ENCODE results near the gene MR1. TPM values are rescaled to one million over a fixed set of nuclear protein-coding genes. Genes with fewer than 3 reads are reported as not detected.
"Not testable (repeated sequence)": the region's sequence is repeated elsewhere in the genome, so short reads cannot be mapped to it uniquely, and the experiment has no call there.

The MR1 gene
- total RNA-seq, 1 donor from 2014 or later: 8.4 TPM

DNA sequence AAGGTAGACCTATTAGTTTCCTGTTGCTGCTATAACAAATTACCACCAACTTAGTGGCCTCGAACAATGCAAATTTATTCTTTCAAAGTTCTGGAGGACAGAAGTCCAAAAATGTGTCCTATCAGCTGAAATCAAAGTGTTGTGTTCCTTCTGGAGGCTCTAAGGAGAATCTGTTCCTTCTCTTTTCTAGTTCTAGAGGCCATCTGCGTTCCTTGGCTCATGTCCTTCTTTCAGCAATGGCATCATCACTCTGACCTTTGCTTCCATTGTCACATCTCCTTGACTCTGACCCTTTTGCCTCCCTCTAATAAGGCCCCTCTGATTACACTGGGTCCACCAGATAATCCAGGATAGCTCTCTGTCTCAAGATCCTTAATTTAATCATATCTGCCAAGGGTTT is 1.2 kb upstream of the MR1 start:
- no peak for DNase-seq

- peak; percentile 32 for DNase-seq
Measured at GRCh38 chr1:181033128-181033798, 520 bp upstream of the MR1 start.

DNA sequence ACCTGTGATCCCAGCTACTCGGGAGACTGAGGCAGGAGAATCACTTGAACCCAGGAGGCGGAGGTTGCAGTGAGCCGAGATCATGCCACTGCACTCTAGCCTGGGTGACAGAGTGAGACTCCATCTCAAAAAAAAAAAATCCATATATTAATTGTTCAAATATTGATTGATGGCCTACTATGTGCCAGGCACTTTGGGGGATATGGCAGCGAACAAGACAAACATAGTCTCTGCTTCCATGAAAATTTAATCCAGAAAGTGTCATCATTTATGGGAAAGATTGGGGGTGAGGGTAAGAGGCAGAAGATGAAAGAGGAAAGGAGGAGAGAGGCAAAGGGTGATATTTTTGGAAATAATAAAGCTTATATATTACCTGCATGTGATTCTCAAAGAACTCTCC is 1.4 kb downstream of the MR1 start:
- DNase-seq: not testable (repeated sequence)

- no peak for DNase-seq
Measured at GRCh38 chr1:181036107-181036836, 2.5 kb downstream of the MR1 start.

- DNase-seq: no peak
Measured at GRCh38 chr1:181037386-181037785, 3.6 kb downstream of the MR1 start.

- peak; percentile 72 for DNase-seq
Measured at GRCh38 chr1:181038399-181038873, 4.7 kb downstream of the MR1 start.

- DNase-seq: no peak
Measured at GRCh38 chr1:181040284-181040865, 6.6 kb downstream of the MR1 start.

GRCh38 chr1:181043025-181043888 is 9.5 kb downstream of the MR1 start:
- DNase-seq: peak; percentile 18

DNA sequence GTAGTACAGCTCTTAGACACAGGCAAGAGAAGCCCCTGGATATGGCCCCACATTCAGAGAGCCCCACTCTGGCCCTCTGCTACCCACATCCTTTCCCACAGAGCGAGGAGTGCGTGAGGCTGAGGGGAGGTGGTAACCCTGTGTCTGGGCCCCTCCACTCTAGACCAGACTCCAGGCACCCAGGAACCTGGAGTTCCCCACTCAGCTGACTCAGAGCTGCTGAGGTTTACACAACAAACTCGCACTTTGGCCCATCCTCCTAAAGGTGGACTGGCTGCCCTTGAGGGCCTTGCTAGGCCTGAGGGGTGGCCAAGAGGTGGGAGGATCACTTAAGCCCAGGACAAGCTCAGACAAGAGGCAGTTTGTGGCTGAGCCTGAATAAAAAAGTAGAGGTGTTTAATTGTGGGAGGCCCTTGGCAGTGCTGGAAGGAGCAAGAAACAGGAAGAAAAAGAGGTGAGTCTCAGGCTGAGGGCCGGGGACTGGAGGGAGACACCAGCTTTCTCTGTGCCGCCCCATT is 10.7 kb downstream of the MR1 start:
- no peak for DNase-seq

DNA sequence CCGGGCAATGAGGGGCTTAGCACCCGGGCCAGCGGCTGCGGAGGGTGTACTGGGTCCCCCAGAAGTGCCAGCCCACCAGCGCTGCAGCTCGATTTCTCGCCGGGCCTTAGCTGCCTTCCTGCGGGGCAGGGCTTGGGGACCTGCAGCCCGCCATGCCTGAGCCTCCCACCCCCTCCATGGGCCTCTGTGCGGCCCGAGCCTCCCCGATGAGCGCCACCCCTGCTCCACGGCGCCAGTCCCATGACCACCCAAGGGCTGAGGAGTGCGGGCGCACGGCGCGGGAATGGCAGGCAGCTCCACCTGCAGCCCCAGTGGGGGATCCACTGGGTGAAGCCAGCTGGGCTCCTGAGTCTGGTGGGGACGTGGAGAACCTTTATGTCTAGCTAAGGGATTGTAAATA is 12.2 kb downstream of the MR1 start:
- DNase-seq: not testable (repeated sequence)

DNA sequence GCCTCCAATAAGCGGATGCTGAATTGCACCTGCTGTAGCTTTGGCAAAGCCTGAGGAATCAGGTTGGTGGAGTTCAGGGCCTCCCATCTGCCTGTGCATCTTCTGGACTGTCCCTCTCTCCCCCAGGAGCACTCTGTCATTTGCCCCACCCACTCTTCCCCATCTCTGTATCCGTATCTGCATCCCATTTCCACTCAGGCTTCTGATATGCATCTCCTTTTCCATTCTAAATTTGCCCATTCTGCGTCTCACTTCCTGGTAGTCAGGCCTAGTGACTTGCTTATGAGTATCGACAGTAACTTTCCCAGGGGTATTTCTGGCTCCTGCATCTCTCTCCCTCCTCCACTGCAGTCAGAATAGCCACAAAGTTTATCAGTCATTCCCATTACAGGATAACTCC is 15.6 kb downstream of the MR1 start:
- DNase-seq: no peak

DNA sequence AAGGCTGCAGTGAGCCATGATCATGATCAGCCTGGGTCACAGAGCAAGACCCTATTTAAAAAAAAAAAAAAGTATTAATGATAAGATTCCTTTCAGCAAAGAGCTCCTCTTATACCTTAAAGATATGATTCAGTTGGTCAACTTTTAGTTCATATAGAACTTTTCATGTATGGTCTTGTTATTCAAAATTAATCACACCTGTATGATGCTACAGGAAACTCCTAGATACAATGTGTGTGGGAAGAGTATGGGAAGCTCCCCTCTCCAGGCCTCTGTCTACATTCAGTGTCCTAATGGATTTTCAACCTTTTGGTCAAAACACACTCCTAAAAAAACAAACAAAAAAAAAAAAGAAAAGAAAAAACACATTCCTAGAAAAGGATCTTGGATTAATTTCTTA is 17.1 kb downstream of the MR1 start:
- no peak for DNase-seq

DNA sequence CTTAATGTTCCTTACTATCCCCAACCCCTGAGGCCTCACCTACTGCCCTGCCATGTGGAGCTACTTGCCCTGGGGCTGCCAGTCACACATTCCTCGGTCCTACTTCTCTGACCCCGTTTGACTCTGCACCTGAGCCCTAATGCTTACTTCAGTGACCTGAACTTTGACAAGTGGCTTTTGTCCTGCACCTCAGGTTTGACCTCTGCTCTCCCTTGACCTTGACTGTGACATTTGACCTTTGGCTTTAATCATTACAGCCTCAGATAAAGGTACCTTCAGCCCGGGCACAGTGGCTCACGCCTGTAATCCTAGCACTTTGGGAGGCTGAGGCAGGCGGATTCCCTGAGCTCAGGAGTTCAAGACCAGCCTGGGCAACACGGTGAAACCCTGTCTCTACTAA is 22.8 kb downstream of the MR1 start:
- DNase-seq: no peak

GRCh38 chr1:181057079-181057478 is 23.3 kb downstream of the MR1 start:
- DNase-seq: peak; percentile 62

GRCh38 chr1:181059435-181059834 is 25.7 kb downstream of the MR1 start:
- no peak for DNase-seq

GRCh38 chr1:181060066-181060465 is 26.3 kb downstream of the MR1 start:
- no peak for DNase-seq

DNA sequence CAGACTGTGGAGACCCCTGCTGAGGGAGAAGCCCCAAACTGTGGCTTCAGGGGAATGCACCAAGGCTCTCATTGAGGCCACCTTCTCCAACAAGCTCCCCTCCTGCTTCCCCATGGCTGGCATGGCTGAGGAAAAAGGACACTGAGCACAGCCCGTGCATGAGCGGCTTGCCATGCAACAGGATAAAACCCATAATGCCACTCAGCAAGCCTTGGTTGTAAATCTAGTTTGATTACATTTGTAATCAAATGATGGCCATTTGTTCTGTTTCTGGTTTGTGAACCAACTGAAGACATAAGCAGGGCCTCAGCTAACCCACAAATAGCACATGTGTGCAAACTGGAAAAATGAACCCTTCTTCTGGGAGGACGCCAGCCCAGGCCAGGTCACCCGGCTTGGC is 27.2 kb downstream of the MR1 start:
- DNase-seq: not testable (repeated sequence)

DNA sequence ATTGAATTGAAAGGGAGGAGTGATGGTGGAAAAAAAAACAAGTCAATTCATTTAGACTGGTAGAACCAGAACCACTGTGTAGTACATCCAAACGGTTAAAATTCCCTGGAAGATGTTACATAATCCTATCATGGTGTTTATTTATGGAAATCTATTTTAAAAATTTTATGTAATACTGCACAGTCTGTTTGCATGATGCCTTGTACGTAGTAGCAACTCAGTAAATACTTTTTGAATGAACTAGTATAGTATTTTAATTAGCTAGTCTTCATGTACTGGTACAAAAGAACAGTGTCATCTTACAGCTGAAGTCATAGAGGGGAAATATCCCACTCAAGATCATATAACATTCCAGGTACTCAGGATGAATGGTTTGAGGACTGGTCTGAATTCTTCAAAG is 27.7 kb downstream of the MR1 start:
- DNase-seq: peak; percentile 30

- peak; percentile 19 for DNase-seq
Measured at GRCh38 chr1:181061891-181062835, 28.4 kb downstream of the MR1 start.

GRCh38 chr1:181062836-181063428 is 29.1 kb downstream of the MR1 start:
- DNase-seq: peak; percentile 28
